Transverse colon (tissue), 3 donors: ENCODE data around the gene ZNF423.

Experiments used
- POLR2A ChIP-seq: fragments of 450-650 bp; IDR thresholded peaks from one replicate; pipeline ENCODE4 v1.6.1; 2016; ENCODE audit warnings: antibody characterized with exemption, mild to moderate bottlenecking, moderate library complexity
- TF ChIP-seq, protein P1 (sequence below), 5 experiments: fragments of 200-600 bp in 3 of 5; fragments of 450-650 bp in 2 of 5; sonication (generic) in 3 of 5; IDR thresholded peaks; 1 replicate in 2 of 5; 2 replicates in 3 of 5; pipeline ENCODE4 v1.5.1; 2016 to 2017; ENCODE audit warnings: antibody characterized with exemption in 5 of 5, inconsistent platforms in 3 of 5, mild to moderate bottlenecking in 2 of 5, moderate library complexity in 1 of 5

DNA sequence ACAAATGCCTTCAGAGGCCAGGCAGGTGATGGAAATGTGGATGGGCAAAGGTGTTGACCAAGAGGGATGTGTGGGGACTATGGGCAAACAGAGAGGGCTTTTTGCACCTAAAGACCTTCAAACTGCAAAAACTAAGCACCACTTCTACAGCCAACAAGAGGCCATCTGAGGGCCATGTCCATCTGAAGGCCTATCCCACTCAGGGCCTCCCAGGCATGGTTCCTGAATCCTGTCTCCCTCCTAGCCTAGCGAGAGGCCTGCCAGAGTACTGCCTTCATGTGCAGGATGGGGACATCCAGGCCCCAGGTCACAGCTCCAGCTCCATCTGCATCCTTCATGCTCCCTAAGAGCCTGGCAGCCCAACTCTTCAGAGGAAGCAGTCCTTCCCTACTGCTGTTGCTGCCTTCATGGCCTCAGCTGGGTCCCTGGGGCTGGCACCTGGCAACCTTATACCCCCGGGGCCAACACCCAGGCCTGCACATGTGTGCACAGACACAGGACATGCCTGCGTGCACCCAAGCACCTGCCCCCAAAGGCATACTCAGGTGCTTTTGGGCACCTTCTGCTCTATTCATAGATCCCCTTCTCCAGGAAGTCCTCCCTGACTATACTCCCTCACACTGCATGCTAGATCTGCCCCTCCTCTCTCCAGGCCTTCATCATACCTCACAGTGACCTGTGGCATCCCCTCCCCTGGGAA lies 387.2 kb downstream of the ZNF423 start:
- TF ChIP-seq, protein P1, sequence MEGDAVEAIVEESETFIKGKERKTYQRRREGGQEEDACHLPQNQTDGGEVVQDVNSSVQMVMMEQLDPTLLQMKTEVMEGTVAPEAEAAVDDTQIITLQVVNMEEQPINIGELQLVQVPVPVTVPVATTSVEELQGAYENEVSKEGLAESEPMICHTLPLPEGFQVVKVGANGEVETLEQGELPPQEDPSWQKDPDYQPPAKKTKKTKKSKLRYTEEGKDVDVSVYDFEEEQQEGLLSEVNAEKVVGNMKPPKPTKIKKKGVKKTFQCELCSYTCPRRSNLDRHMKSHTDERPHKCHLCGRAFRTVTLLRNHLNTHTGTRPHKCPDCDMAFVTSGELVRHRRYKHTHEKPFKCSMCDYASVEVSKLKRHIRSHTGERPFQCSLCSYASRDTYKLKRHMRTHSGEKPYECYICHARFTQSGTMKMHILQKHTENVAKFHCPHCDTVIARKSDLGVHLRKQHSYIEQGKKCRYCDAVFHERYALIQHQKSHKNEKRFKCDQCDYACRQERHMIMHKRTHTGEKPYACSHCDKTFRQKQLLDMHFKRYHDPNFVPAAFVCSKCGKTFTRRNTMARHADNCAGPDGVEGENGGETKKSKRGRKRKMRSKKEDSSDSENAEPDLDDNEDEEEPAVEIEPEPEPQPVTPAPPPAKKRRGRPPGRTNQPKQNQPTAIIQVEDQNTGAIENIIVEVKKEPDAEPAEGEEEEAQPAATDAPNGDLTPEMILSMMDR (IDR thresholded peaks at IDR 0.05) = no peak
- TF ChIP-seq POLR2A = no peak
